Loucy (cell line): Measurements from ENCODE around the gene GSTO1.
A peak's percentile ranks its signal among the peaks of the same experiment; 100 is the strongest.

Experiments used
- H2AFZ ChIP-seq: fragments of 200-600 bp; sonication (generic); 2 replicates; pipeline ENCODE4 v1.6.0; 2016; ENCODE audit warnings: antibody characterized with exemption, mild to moderate bottlenecking, low read length, moderate library complexity
- H3F3A ChIP-seq: fragments of 200-600 bp; 2 replicates; pipeline ENCODE4 v1.6.0; 2016; ENCODE audit warnings: antibody characterized with exemption, low read depth, mild to moderate bottlenecking
- H3K27me3 ChIP-seq: fragments of 200-600 bp; sonication (generic); 2 replicates; pipeline ENCODE4 v1.6.1; 2014; ENCODE audit warnings: low read length, mild to moderate bottlenecking; ENCODE audit not compliant: insufficient read depth, poor library complexity, severe bottlenecking
- H3K36me3 ChIP-seq: fragments of 200-600 bp; sonication (generic); 2 replicates; pipeline ENCODE4 v1.6.1; 2016; ENCODE audit warnings: low read length; ENCODE audit not compliant: insufficient read depth
- H3K4me1 ChIP-seq: fragments of 200-600 bp; sonication (generic); 2 replicates; pipeline ENCODE4 v1.5.1; 2014; ENCODE audit warnings: low read length, mild to moderate bottlenecking; ENCODE audit not compliant: insufficient read depth, poor library complexity, severe bottlenecking
- H3K4me2 ChIP-seq: fragments of 200-600 bp; sonication (generic); 2 replicates; pipeline ENCODE4 v1.6.0; 2014; ENCODE audit warnings: antibody characterized with exemption, low read length, low read depth, mild to moderate bottlenecking; ENCODE audit not compliant: poor library complexity, severe bottlenecking
- H3K4me3 ChIP-seq: fragments of 200-600 bp; sonication (generic); 2 replicates; pipeline ENCODE4 v1.5.1; 2014; ENCODE audit warnings: low read length, mild to moderate bottlenecking, mixed read lengths; ENCODE audit not compliant: poor library complexity, severe bottlenecking
- H3K79me2 ChIP-seq: fragments of 200-600 bp; sonication (generic); 2 replicates; pipeline ENCODE4 v1.6.1; 2014; ENCODE audit warnings: low read length; ENCODE audit not compliant: insufficient read depth
- H3K9ac ChIP-seq: fragments of 200-600 bp; sonication (generic); 2 replicates; pipeline ENCODE4 v1.6.0; 2014; ENCODE audit warnings: mild to moderate bottlenecking, low read depth, low read length, moderate library complexity; ENCODE audit not compliant: poor library complexity, severe bottlenecking
- H3K9me2 ChIP-seq: fragments of 200-600 bp; sonication (generic); replicated peaks from 2 replicates; pipeline ENCODE4 v1.6.1; 2016; ENCODE audit warnings: low read depth, low read length, mixed read lengths
- H3K9me3 ChIP-seq: fragments of 200-600 bp; sonication (generic); 2 replicates; pipeline ENCODE4 v1.6.1; 2014; ENCODE audit warnings: mild to moderate bottlenecking, antibody characterized with exemption, low read length, low read depth; ENCODE audit not compliant: insufficient read depth
- H4K20me1 ChIP-seq: fragments of 200-600 bp; sonication (generic); 2 replicates; pipeline ENCODE4 v1.6.0; 2014; ENCODE audit warnings: antibody characterized with exemption, low read length, mild to moderate bottlenecking; ENCODE audit not compliant: insufficient read depth, poor library complexity, severe bottlenecking
- EZH2phosphoT487 ChIP-seq: fragments of 200-600 bp; IDR thresholded peaks from 2 replicates; pipeline ENCODE4 v1.6.1; 2018; ENCODE audit warnings: antibody characterized with exemption, mild to moderate bottlenecking, moderate library complexity, borderline replicate concordance
- TF ChIP-seq, protein P1 (sequence below): fragments of 200-600 bp; sonication (generic); conservative IDR thresholded peaks from 2 replicates; pipeline ENCODE4 v1.5.1; 2014; ENCODE audit warnings: mild to moderate bottlenecking, antibody characterized with exemption, low read length

The GSTO1 gene

DNA sequence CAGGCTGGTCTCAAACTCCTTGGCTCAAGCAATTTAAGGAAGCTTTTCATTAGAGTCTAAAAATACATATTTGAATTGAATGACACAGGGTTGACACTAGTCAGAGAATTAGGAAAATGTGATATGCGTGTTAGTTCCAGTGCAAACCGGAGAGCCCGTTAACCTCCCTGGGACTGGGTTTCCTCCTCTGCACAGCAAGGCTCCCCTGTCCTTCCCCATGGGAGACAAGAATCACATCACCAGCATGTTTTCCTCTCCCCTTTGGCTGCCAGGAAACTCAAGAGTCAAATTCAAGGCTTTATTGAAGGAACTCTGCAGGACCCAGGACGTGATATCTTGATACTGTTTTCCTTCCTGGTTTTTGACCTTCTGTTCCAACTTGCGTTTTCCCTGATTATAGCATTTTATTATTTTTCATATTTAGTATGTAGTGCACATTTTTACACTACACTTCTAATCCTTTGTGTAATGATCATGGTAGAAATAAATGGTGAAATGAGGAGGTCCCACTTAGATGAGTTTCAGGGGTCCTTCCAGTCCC lies 39.2 kb downstream of the GSTO1 start:
- Histone ChIP-seq H3K4me3 (no peak overlapping the region), H3K4me1 (peaks cover 2% of the 10 kb centered on the region), H3K27me3 (no peaks in the 10 kb centered on the region), H3K36me3 (no peaks in the 10 kb centered on the region), H3K9me3 (no peaks in the 10 kb centered on the region), H2AFZ (no peak overlapping the region), H3K79me2 (no peaks in the 10 kb centered on the region), H3K9me2 (no peaks in the 10 kb centered on the region), H4K20me1 (no peaks in the 10 kb centered on the region), H3K4me2 (no peak overlapping the region), H3F3A (no peaks in the 10 kb centered on the region), H3K9ac (no peak overlapping the region)
- no peak for TF ChIP-seq EZH2phosphoT487
- TF ChIP-seq, protein P1, sequence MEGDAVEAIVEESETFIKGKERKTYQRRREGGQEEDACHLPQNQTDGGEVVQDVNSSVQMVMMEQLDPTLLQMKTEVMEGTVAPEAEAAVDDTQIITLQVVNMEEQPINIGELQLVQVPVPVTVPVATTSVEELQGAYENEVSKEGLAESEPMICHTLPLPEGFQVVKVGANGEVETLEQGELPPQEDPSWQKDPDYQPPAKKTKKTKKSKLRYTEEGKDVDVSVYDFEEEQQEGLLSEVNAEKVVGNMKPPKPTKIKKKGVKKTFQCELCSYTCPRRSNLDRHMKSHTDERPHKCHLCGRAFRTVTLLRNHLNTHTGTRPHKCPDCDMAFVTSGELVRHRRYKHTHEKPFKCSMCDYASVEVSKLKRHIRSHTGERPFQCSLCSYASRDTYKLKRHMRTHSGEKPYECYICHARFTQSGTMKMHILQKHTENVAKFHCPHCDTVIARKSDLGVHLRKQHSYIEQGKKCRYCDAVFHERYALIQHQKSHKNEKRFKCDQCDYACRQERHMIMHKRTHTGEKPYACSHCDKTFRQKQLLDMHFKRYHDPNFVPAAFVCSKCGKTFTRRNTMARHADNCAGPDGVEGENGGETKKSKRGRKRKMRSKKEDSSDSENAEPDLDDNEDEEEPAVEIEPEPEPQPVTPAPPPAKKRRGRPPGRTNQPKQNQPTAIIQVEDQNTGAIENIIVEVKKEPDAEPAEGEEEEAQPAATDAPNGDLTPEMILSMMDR, result no peak

DNA sequence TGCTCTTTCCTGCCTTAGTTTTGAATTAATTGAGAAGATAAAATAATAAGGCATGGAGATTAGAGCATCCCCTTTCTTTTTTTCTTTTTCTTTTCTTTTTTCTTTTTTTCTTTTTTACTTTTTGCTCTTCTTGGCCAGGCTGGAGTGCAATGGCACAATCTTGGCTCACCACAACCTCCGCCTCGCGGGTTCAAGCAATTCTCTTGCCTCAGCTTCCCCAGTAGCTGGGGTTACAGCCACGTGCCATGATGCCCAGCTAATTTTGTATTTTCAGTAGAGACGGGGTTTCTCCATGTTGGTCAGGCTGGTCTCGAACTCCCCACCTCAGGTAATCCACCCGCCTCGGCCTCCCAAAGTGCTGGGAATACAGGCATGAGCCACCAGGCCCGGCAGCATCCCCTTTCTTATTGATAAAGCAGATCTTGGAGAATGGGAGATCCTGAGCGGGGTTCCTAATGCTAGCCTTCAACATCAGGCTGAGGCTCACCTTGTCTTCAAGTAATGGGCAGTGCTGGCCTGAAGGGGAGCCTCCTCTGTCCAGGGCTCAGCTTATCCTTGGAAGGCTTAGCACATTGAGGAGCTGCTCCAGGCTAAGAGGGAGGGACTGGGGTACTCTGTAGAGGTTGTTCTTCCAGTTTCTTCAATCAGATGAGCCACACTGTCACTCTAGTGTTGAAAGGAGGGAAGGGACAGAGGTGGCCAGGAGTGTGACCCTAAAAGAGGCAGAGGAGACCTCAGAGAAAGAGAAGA lies 42.2 kb downstream of the GSTO1 start:
- Histone ChIP-seq H4K20me1 (no peaks in the 10 kb centered on the region), H3K4me3 (no peak overlapping the region), H3K4me2 (no peak overlapping the region), H3F3A (no peaks in the 10 kb centered on the region), H3K9ac (no peak overlapping the region), H3K9me3 (no peaks in the 10 kb centered on the region), H3K4me1 (peaks cover 6% of the 10 kb centered on the region), H3K79me2 (no peaks in the 10 kb centered on the region), H2AFZ (no peak overlapping the region), H3K9me2 (no peaks in the 10 kb centered on the region), H3K27me3 (no peaks in the 10 kb centered on the region), H3K36me3 (no peaks in the 10 kb centered on the region)
- no peak for TF ChIP-seq EZH2phosphoT487
- TF ChIP-seq, protein P1, result no peak

GRCh38 chr10:104297697-104298660 lies 43.3 kb downstream of the GSTO1 start:
- Histone ChIP-seq H3K27me3 (no peaks in the 10 kb centered on the region), H3K9me2 (no peaks in the 10 kb centered on the region), H3K9ac (no peak overlapping the region), H2AFZ (no peak overlapping the region), H3F3A (no peaks in the 10 kb centered on the region), H3K9me3 (no peaks in the 10 kb centered on the region), H3K36me3 (no peaks in the 10 kb centered on the region), H3K79me2 (no peaks in the 10 kb centered on the region), H3K4me3 (no peak overlapping the region), H3K4me2 (no peak overlapping the region), H4K20me1 (no peaks in the 10 kb centered on the region), H3K4me1 (peaks cover 6% of the 10 kb centered on the region)
- TF ChIP-seq, protein P1, result peak; percentile 83
- TF ChIP-seq EZH2phosphoT487, result no peak
